HepG2 (cell line): ENCODE measurements around the gene BCL6.

Experiments used
- ATF7-NPFF ChIP-seq: sonication (generic); formaldehyde crosslinking; IDR thresholded peaks from 2 replicates; pipeline ENCODE4 v1.8.1; 2023; ENCODE audit warnings: mild to moderate bottlenecking, low read depth, missing genetic modification reagents, moderate library complexity
- TF ChIP-seq, protein P1 (sequence below): sonication (generic); formaldehyde crosslinking; IDR thresholded peaks from 2 replicates; pipeline ENCODE4 v1.5.0; 2020; ENCODE audit warnings: mild to moderate bottlenecking, missing genetic modification reagents, moderate library complexity
- TF ChIP-seq, protein P2 (sequence below): sonication (generic); formaldehyde crosslinking; IDR thresholded peaks from 2 replicates; pipeline ENCODE4 v1.8.0; 2022; ENCODE audit warnings: missing genetic modification reagents, mild to moderate bottlenecking, borderline replicate concordance

- TF ChIP-seq, protein P1, sequence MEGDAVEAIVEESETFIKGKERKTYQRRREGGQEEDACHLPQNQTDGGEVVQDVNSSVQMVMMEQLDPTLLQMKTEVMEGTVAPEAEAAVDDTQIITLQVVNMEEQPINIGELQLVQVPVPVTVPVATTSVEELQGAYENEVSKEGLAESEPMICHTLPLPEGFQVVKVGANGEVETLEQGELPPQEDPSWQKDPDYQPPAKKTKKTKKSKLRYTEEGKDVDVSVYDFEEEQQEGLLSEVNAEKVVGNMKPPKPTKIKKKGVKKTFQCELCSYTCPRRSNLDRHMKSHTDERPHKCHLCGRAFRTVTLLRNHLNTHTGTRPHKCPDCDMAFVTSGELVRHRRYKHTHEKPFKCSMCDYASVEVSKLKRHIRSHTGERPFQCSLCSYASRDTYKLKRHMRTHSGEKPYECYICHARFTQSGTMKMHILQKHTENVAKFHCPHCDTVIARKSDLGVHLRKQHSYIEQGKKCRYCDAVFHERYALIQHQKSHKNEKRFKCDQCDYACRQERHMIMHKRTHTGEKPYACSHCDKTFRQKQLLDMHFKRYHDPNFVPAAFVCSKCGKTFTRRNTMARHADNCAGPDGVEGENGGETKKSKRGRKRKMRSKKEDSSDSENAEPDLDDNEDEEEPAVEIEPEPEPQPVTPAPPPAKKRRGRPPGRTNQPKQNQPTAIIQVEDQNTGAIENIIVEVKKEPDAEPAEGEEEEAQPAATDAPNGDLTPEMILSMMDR, result no peak
- TF ChIP-seq ATF7-NPFF (CRISPR knock-in tag), result no peak
- TF ChIP-seq, protein P2, sequence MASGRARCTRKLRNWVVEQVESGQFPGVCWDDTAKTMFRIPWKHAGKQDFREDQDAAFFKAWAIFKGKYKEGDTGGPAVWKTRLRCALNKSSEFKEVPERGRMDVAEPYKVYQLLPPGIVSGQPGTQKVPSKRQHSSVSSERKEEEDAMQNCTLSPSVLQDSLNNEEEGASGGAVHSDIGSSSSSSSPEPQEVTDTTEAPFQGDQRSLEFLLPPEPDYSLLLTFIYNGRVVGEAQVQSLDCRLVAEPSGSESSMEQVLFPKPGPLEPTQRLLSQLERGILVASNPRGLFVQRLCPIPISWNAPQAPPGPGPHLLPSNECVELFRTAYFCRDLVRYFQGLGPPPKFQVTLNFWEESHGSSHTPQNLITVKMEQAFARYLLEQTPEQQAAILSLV (CRISPR knock-in tag), result no peak
Measured at GRCh38 chr3:187770224-187770623, 25.0 kb upstream of the BCL6 start.
